Endodermal cell (in vitro differentiated cells): ENCODE data around the gene DEPDC1. TPM values are rescaled to one million over a fixed set of nuclear protein-coding genes. Genes with fewer than 3 reads are reported as not detected.

Experiments
- DNase-seq: peaks from one replicate; pipeline ENCODE4 v3.0.0-alpha.2; 2017
- H3K27ac ChIP-seq: 2 replicates; pipeline ENCODE4 v1.5.1; 2013; ENCODE audit warnings: mild to moderate bottlenecking, low read depth, low read length, moderate library complexity
- H3K27me3 ChIP-seq: 2 replicates; pipeline ENCODE4 v1.6.1; 2013; ENCODE audit warnings: mild to moderate bottlenecking, low read length, moderate library complexity; ENCODE audit not compliant: insufficient read depth, control insufficient read depth, poor library complexity, severe bottlenecking
- H3K36me3 ChIP-seq: 2 replicates; pipeline ENCODE4 v1.7.0; 2013; ENCODE audit warnings: mild to moderate bottlenecking, low read length, moderate library complexity; ENCODE audit not compliant: control insufficient read depth, insufficient read depth
- H3K4me1 ChIP-seq: one replicate; pipeline ENCODE4 v1.7.0; 2013; ENCODE audit warnings: low read length; ENCODE audit not compliant: control insufficient read depth, insufficient read depth
- H3K4me3 ChIP-seq: 2 replicates; pipeline ENCODE4 v1.5.1; 2013; ENCODE audit warnings: mild to moderate bottlenecking, low read length, moderate library complexity
- H3K9ac ChIP-seq: 2 replicates; pipeline ENCODE4 v1.6.1; 2013; ENCODE audit warnings: mild to moderate bottlenecking, low read length, moderate library complexity; ENCODE audit not compliant: poor library complexity, severe bottlenecking; ENCODE audit errors: extremely low read depth
- H3K9me3 ChIP-seq: 2 replicates; pipeline ENCODE4 v1.6.1; 2013; ENCODE audit warnings: mild to moderate bottlenecking, low read length, moderate library complexity; ENCODE audit not compliant: control insufficient read depth
- H3K27ac Mint-ChIP-seq: 2 replicates; pipeline ENCODE4 v1.8.0; 2020; ENCODE audit warnings: mixed read lengths
- H3K27me3 Mint-ChIP-seq: 2 replicates; pipeline ENCODE4 v1.8.0; 2021; ENCODE audit warnings: mild to moderate bottlenecking, mixed read lengths; ENCODE audit not compliant: insufficient read depth
- H3K36me3 Mint-ChIP-seq: 2 replicates; pipeline ENCODE4 v1.8.0; 2020; ENCODE audit warnings: low read depth, mixed read lengths
- H3K4me1 Mint-ChIP-seq: 2 replicates; pipeline ENCODE4 v1.8.0; 2020; ENCODE audit warnings: mixed read lengths
- H3K4me3 Mint-ChIP-seq: 2 replicates; pipeline ENCODE4 v1.8.0; 2020; ENCODE audit warnings: mild to moderate bottlenecking, moderate library complexity, mixed read lengths
- H3K9me3 Mint-ChIP-seq: 2 replicates; pipeline ENCODE4 v1.8.0; 2020; ENCODE audit warnings: mild to moderate bottlenecking, mixed read lengths
- CTCF ChIP-seq: fragments of 200-600 bp; sonication (generic); conservative IDR thresholded peaks from 2 replicates; pipeline ENCODE4 v1.5.0; 2021; ENCODE audit warnings: antibody characterized with exemption, mild to moderate bottlenecking
- WGBS, 2 experiments: methylation state at CpG; one replicate each; pipeline versions ENCODE4 v1.1.5 to v1.1.7; 2013; ENCODE audit warnings: missing lambda C conversion rate in 2 of 2, mixed read lengths in 1 of 2; ENCODE audit not compliant: insufficient coverage in 1 of 2, insufficient read length in 1 of 2; 5-methylcytosine and 5-hydroxymethylcytosine counted together
- total RNA-seq, 2 donors: library from RNA; stranded (reverse); fragmentation: NEBNext Ultra II Directional in 1 of 2; extraction: Animal tissue kit (Norgen Biotek cat#: 25700) in 1 of 2; gene quantifications; 2 replicates in 1 of 2; 3 replicates in 1 of 2; pipeline ENCODE4 v1.2.1, GENCODE V29; 2021

The DEPDC1 gene
- total RNA-seq, 2 donors from 2014 or later: 25.1 to 40.0 TPM

GRCh38 chr1:68506386-68506785, 9.5 kb upstream of the DEPDC1 start:
- H3K4me1 Mint-ChIP-seq: no peaks in the 10 kb centered on the region
- Histone ChIP-seq H3K9ac (no peak overlapping the region), H3K4me1 (no peaks in the 10 kb centered on the region), H3K27ac (no peak overlapping the region), H3K27me3 (no peaks in the 10 kb centered on the region), H3K4me3 (no peak overlapping the region), H3K9me3 (peaks cover 41% of the 10 kb centered on the region), H3K36me3 (no peaks in the 10 kb centered on the region)
- no peak for TF ChIP-seq CTCF
- no peak for DNase-seq
- H3K36me3 Mint-ChIP-seq: no peaks in the 10 kb centered on the region
- no peak overlapping the region for H3K4me3 Mint-ChIP-seq
- no peak overlapping the region for H3K27ac Mint-ChIP-seq
- peaks cover 28% of the 10 kb centered on the region for H3K9me3 Mint-ChIP-seq
- WGBS, 2 experiments: 94 to 100% methylated on average over 1 to 3 of the region's 3 CpGs
- peaks cover 1% of the 10 kb centered on the region for H3K27me3 Mint-ChIP-seq

- Histone ChIP-seq H3K27me3 (no peaks in the 10 kb centered on the region), H3K4me1 (no peaks in the 10 kb centered on the region), H3K36me3 (no peaks in the 10 kb centered on the region), H3K27ac (no peak overlapping the region), H3K9me3 (peaks cover 28% of the 10 kb centered on the region), H3K4me3 (no peak overlapping the region), H3K9ac (no peak overlapping the region)
- Mint-ChIP-seq H3K4me3 (no peak overlapping the region), H3K9me3 (peaks cover 21% of the 10 kb centered on the region), H3K36me3 (no peaks in the 10 kb centered on the region), H3K27ac (no peak overlapping the region), H3K27me3 (peaks cover 1% of the 10 kb centered on the region), H3K4me1 (no peaks in the 10 kb centered on the region)
- no peak for DNase-seq
- no peak for TF ChIP-seq CTCF
These were observed 6.2 kb upstream of the DEPDC1 start for GRCh38 chr1:68503085-68503484.

- Histone ChIP-seq H3K27me3 (no peaks in the 10 kb centered on the region), H3K36me3 (peaks cover 5% of the 10 kb centered on the region), H3K9ac (peak overlapping the region; percentile 33), H3K9me3 (peaks cover 9% of the 10 kb centered on the region), H3K27ac (no peak overlapping the region), H3K4me3 (peak overlapping the region; percentile 89), H3K4me1 (peaks cover 3% of the 10 kb centered on the region)
- DNase-seq: no peak
- H3K4me1 Mint-ChIP-seq: peaks cover 13% of the 10 kb centered on the region
- peak overlapping the region; percentile 85 for H3K4me3 Mint-ChIP-seq
- H3K9me3 Mint-ChIP-seq: no peaks in the 10 kb centered on the region
- TF ChIP-seq CTCF: no peak
- peaks cover 9% of the 10 kb centered on the region for H3K36me3 Mint-ChIP-seq
- peak overlapping the region; percentile 49 for H3K27ac Mint-ChIP-seq
- WGBS, 2 experiments: 10 to 11% methylated on average over 3 of the region's 3 CpGs
- no peaks in the 10 kb centered on the region for H3K27me3 Mint-ChIP-seq
These were observed 446 bp upstream of the DEPDC1 start for GRCh38 chr1:68497358-68497698.
